Neuronal stem cell (in vitro differentiated cells): ENCODE data around the gene TENT5A.

Experiments
- DNase-seq: peaks from one replicate; pipeline ENCODE4 v3.0.0-alpha.2; 2013; ENCODE audit warnings: low spot score
- H2AFZ ChIP-seq: one replicate; pipeline ENCODE4 v1.6.1; 2013; ENCODE audit warnings: mild to moderate bottlenecking, low read length, inconsistent platforms
- H2AK5ac ChIP-seq: 2 replicates; pipeline ENCODE4 v1.6.1; 2013; ENCODE audit warnings: low read depth, mild to moderate bottlenecking, inconsistent platforms, low read length, moderate library complexity, mixed read lengths
- H2BK120ac ChIP-seq: 2 replicates; pipeline ENCODE4 v1.6.1; 2013; ENCODE audit warnings: low read depth, mild to moderate bottlenecking, inconsistent platforms, low read length, moderate library complexity, mixed read lengths
- H2BK12ac ChIP-seq: one replicate; pipeline ENCODE4 v1.6.1; 2013; ENCODE audit warnings: low read length, inconsistent platforms
- H2BK15ac ChIP-seq: 2 replicates; pipeline ENCODE4 v1.6.1; 2013; ENCODE audit warnings: mild to moderate bottlenecking, low read length, inconsistent platforms, mixed read lengths
- H2BK5ac ChIP-seq: one replicate; pipeline ENCODE4 v1.6.1; 2013; ENCODE audit warnings: inconsistent platforms, mild to moderate bottlenecking, low read length, moderate library complexity
- H3K14ac ChIP-seq: one replicate; pipeline ENCODE4 v1.6.1; 2013; ENCODE audit warnings: low read length, inconsistent platforms
- H3K18ac ChIP-seq: 2 replicates; pipeline ENCODE4 v1.6.1; 2013; ENCODE audit warnings: low read length, inconsistent platforms
- H3K23ac ChIP-seq: 2 replicates; pipeline ENCODE4 v1.6.1; 2013; ENCODE audit warnings: low read depth, mild to moderate bottlenecking, mixed read lengths, low read length, inconsistent platforms; ENCODE audit not compliant: poor library complexity
- H3K27ac ChIP-seq: replicated peaks from 3 replicates; pipeline ENCODE4 v1.5.1; 2013; ENCODE audit warnings: low read length, inconsistent platforms
- H3K27me3 ChIP-seq, 3 experiments: 2 replicates each; pipeline ENCODE4 v1.6.1; 2013; ENCODE audit warnings: low read length in 3 of 3, mild to moderate bottlenecking in 2 of 3, inconsistent platforms in 1 of 3, low read depth in 1 of 3, mixed read lengths in 1 of 3, moderate library complexity in 1 of 3; ENCODE audit not compliant: control insufficient read depth in 3 of 3, insufficient read depth in 3 of 3
- H3K36me3 ChIP-seq, 2 donors: replicated peaks in 1 of 2; 2 replicates each; pipeline ENCODE4 v1.6.1; 2013; ENCODE audit warnings: low read length in 2 of 2; ENCODE audit not compliant: control insufficient read depth in 2 of 2, insufficient read depth in 2 of 2
- H3K4ac ChIP-seq: 2 replicates; pipeline ENCODE4 v1.6.1; 2013; ENCODE audit warnings: inconsistent platforms, mild to moderate bottlenecking, low read length, moderate library complexity
- H3K4me1 ChIP-seq, 2 donors: 1 replicate in 1 of 2; 2 replicates in 1 of 2; pipeline ENCODE4 v1.6.1; 2013; ENCODE audit warnings: low read length in 2 of 2, low read depth in 1 of 2; ENCODE audit not compliant: control insufficient read depth in 2 of 2, insufficient read depth in 1 of 2
- H3K4me2 ChIP-seq: one replicate; pipeline ENCODE4 v1.6.1; 2013; ENCODE audit warnings: mild to moderate bottlenecking, low read length, inconsistent platforms; ENCODE audit not compliant: insufficient read depth, poor library complexity, severe bottlenecking
- H3K4me3 ChIP-seq, 2 donors: 2 replicates each; pipeline ENCODE4 v1.5.1; 2013; ENCODE audit warnings: low read length in 2 of 2, mild to moderate bottlenecking in 2 of 2, inconsistent platforms in 1 of 2, moderate library complexity in 1 of 2
- H3K79me1 ChIP-seq: one replicate; pipeline ENCODE4 v1.6.1; 2013; ENCODE audit warnings: low read depth, mild to moderate bottlenecking, inconsistent platforms, low read length, moderate library complexity
- H3K9ac ChIP-seq: one replicate; pipeline ENCODE4 v1.6.1; 2013; ENCODE audit warnings: mild to moderate bottlenecking, low read depth, low read length, inconsistent platforms; ENCODE audit not compliant: poor library complexity
- H3K9me3 ChIP-seq, 2 donors: replicated peaks in 1 of 2; 2 replicates each; pipeline versions ENCODE3 to v1.6.1; 2013; ENCODE audit warnings: low read length in 2 of 2, mild to moderate bottlenecking in 2 of 2, inconsistent platforms in 1 of 2, low read depth in 1 of 2, mixed read lengths in 1 of 2, moderate library complexity in 1 of 2; ENCODE audit not compliant: control insufficient read depth in 2 of 2, insufficient read depth in 1 of 2
- H4K8ac ChIP-seq: one replicate; pipeline ENCODE4 v1.6.1; 2013; ENCODE audit warnings: low read depth, mild to moderate bottlenecking, inconsistent platforms, low read length, moderate library complexity
- H4K91ac ChIP-seq: one replicate; pipeline ENCODE4 v1.6.1; 2013; ENCODE audit warnings: low read length, low read depth, mild to moderate bottlenecking, inconsistent platforms; ENCODE audit not compliant: poor library complexity
- WGBS, 2 donors: extraction: QIAGEN DNeasy Blood & Tissue Kit; methylation state at CpG; one replicate each; pipeline ENCODE4 v1.1.7; 2013; ENCODE audit warnings: missing lambda C conversion rate in 2 of 2, mixed read lengths in 1 of 2; ENCODE audit not compliant: insufficient read length in 2 of 2, insufficient replicate concordance in 1 of 2; ENCODE audit errors: extremely low coverage in 2 of 2; 5-methylcytosine and 5-hydroxymethylcytosine counted together

TENT5A gene

DNA sequence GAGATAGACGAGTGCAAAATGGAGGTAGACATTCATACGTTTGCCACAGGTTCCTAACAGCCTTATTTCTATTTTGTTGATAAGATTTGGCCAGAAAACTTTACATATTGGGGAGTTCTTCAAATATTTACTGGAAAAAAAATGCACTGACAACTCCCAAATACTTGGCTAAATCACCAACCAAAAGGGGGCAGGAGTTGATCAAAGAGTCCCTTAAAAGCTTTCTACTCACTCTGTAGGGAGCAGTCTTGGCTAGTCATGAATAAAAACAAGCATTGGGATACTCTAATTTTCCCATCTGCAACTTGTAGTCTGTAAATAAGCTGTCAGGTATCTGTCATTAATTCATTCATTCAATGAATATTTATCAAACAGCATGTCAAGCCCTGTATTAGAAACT, 18.4 kb downstream of the TENT5A start:
- Histone ChIP-seq H2BK5ac (no peak overlapping the region), H3K4ac (no peak overlapping the region)

DNA sequence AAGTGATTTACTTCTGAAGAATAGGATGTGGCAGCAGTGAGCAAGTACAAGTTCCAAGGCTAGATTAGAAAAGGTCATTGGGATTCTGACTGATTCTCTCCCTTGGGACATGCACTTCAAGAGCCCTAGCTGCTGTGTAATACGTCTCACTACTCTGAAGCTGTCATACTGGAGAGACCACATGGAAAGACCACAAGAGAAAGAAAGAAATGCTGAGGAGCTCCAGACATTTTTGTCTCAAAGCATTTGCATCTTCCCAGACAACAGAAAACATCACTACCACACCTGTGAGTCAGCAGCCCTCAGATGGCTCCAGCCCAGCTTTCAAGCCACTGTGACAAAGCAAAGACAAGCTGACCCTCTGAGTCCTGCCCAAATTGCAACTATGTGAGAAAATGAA, 20.7 kb downstream of the TENT5A start:
- no peak for DNase-seq
- Histone ChIP-seq H3K79me1 (no peaks in the 10 kb centered on the region), H4K8ac (no peak overlapping the region), H2BK120ac (no peak overlapping the region), H2BK12ac (no peak overlapping the region), H3K36me3 (no peaks in the 10 kb centered on the region), H3K4ac (no peak overlapping the region), H2AK5ac (no peak overlapping the region), H3K4me2 (no peak overlapping the region), H3K4me1 (no peaks in the 10 kb centered on the region), H3K9ac (no peak overlapping the region), H3K27me3 (no peaks in the 10 kb centered on the region), H2BK15ac (no peak overlapping the region), H3K23ac (no peak overlapping the region), H3K9me3 (peaks cover 1 to 10% of the 10 kb centered on the region in 2 donors), H3K4me3 (no peak overlapping the region), H3K27ac (no peak overlapping the region), H3K18ac (no peak overlapping the region), H2AFZ (no peak overlapping the region), H2BK5ac (no peak overlapping the region), H3K14ac (no peak overlapping the region), H4K91ac (no peak overlapping the region)
- no CpG with 5 or more reads among the region's 1 CpG for WGBS, 2 donors

More for the DNA sequence above, 18.4 kb downstream of the TENT5A start:
- Histone ChIP-seq H3K4me3 (no peak overlapping the region), H3K23ac (no peak overlapping the region), H3K18ac (no peak overlapping the region), H3K9me3 (peaks cover 1 to 10% of the 10 kb centered on the region in 2 donors), H3K27me3 (no peaks in the 10 kb centered on the region), H4K91ac (no peak overlapping the region), H3K4me1 (no peaks in the 10 kb centered on the region), H3K36me3 (no peaks in the 10 kb centered on the region), H2AK5ac (no peak overlapping the region), H2BK12ac (no peak overlapping the region), H3K4me2 (no peak overlapping the region), H2BK120ac (no peak overlapping the region), H3K9ac (no peak overlapping the region), H4K8ac (no peak overlapping the region), H2AFZ (no peak overlapping the region), H3K27ac (no peak overlapping the region), H2BK15ac (no peak overlapping the region), H3K79me1 (no peaks in the 10 kb centered on the region), H3K14ac (no peak overlapping the region)
- WGBS, 2 donors = no CpG with 5 or more reads among the region's 2 CpGs
- no peak for DNase-seq

DNA sequence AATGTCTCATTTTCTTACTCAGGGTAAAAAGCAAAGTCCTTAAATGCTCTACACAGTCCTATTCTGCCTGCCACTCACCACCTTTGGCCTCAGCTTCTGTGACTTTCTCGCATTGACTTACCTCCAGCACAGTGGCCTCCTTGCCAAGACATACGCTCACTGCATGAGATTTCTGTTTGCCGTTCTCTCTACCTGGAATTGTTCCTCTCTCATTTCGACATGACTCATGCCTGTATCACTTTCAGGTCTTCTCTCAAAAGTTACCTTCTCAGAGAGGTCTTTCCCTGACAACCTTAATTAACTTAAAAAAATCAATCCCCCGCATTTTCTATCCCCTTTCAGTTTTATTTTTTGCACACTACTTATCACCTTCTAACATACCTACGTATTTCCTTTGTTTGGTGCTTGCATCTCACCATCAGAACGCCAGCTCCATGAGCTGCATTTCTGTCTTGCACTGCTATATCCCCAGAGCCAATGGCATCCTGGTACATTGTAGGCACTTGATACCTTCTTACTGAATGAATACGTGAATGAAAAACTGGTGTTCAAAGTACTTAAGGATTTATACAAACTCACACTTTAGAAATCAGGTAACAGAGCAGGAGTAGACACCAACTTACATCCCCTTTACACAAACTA, 24.5 kb downstream of the TENT5A start:
- Histone ChIP-seq H4K91ac (no peak overlapping the region), H3K14ac (no peak overlapping the region), H3K4ac (no peak overlapping the region), H3K4me1 (no peaks in the 10 kb centered on the region), H2AFZ (no peak overlapping the region), H3K79me1 (no peaks in the 10 kb centered on the region), H3K36me3 (no peaks in the 10 kb centered on the region), H3K27me3 (no peaks in the 10 kb centered on the region), H2AK5ac (no peak overlapping the region), H2BK15ac (no peak overlapping the region), H3K18ac (no peak overlapping the region), H3K9me3 (no peaks in the 10 kb centered on the region), H2BK12ac (no peak overlapping the region), H3K4me2 (no peak overlapping the region), H3K4me3 (no peak overlapping the region), H3K9ac (no peak overlapping the region), H2BK5ac (no peak overlapping the region), H2BK120ac (no peak overlapping the region), H4K8ac (no peak overlapping the region), H3K27ac (no peak overlapping the region), H3K23ac (no peak overlapping the region)
- 100% methylated on average over 1 to 2 of the region's 8 CpGs for WGBS, 2 donors
- no peak for DNase-seq

DNA sequence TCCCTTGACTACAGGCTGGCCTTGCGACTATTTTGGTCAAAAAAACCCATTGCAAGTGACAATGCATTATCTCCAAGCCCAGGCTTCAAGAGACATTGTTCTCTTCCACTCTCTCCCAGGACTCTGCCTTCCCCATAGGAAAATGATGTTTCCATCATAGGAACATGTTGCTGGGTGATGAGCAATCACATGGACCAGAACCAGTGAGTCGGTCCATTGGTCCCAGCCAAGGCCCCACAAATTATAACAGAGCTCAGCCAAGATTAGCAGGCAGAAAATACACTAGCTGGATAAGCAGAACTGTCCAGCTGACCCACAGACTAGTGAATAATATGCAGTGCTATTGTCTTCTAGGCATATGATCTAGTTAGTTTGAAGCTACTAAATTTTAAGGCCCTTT, 27.4 kb downstream of the TENT5A start:
- Histone ChIP-seq H4K8ac (no peak overlapping the region), H3K9me3 (no peaks in the 10 kb centered on the region), H3K27ac (no peak overlapping the region), H4K91ac (no peak overlapping the region), H3K4me1 (no peaks in the 10 kb centered on the region), H3K23ac (no peak overlapping the region), H2BK120ac (no peak overlapping the region), H3K27me3 (no peaks in the 10 kb centered on the region), H3K9ac (no peak overlapping the region), H3K18ac (no peak overlapping the region), H3K79me1 (no peaks in the 10 kb centered on the region), H3K4me3 (no peak overlapping the region), H2BK5ac (no peak overlapping the region), H2AK5ac (no peak overlapping the region), H3K4me2 (no peak overlapping the region), H2AFZ (no peak overlapping the region), H3K36me3 (no peaks in the 10 kb centered on the region), H2BK15ac (no peak overlapping the region), H2BK12ac (no peak overlapping the region), H3K14ac (no peak overlapping the region), H3K4ac (no peak overlapping the region)
- no peak for DNase-seq
- WGBS, 2 donors = no CpG with 5 or more reads among the region's 2 CpGs
